Activated CD4-positive, alpha-beta T cell treated with anti-CD3 and anti-CD28 coated beads for 36 hours (primary cell): Measurements from ENCODE around the gene DCHS1. TPM values are rescaled to one million over a fixed set of nuclear protein-coding genes. Genes with fewer than 3 reads are reported as not detected.
"Not testable (repeated sequence)": the region's sequence is repeated elsewhere in the genome, so short reads cannot be mapped to it uniquely, and the experiment has no call there.

Experiments used
- ATAC-seq: fragments of 200-7000 bp; cut with Tn5 transposase; one replicate; pipeline ENCODE4 v1.10.0; 2021; ENCODE audit warnings: mild to moderate bottlenecking, moderate library complexity
- CTCF ChIA-PET: fragments of 350-600 bp; sonication (Branson Sonifier 250); formaldehyde crosslinking; loops from one replicate; lab custom pipeline; 2021; ENCODE audit warnings: antibody characterized with exemption; lab: Charles Lee
- POLR2A ChIA-PET: fragments of 350-600 bp; sonication (Branson Sonifier 250); formaldehyde crosslinking; loops from one replicate; lab custom pipeline; 2021; ENCODE audit warnings: antibody characterized with exemption, inconsistent platforms; lab: Charles Lee
- DNase-seq: peaks from one replicate; pipeline ENCODE4 v3.0.0-alpha.2; 2020
- H3K27ac Mint-ChIP-seq: one replicate; pipeline ENCODE4 v1.8.0; 2021; ENCODE audit warnings: mixed read lengths
- H3K27me3 Mint-ChIP-seq: one replicate; pipeline ENCODE4 v1.8.0; 2021; ENCODE audit warnings: mixed read lengths
- H3K36me3 Mint-ChIP-seq: one replicate; pipeline ENCODE4 v1.8.0; 2021; ENCODE audit warnings: low read depth, mixed read lengths
- H3K4me1 Mint-ChIP-seq: one replicate; pipeline ENCODE4 v1.8.0; 2021; ENCODE audit warnings: mixed read lengths
- H3K4me3 Mint-ChIP-seq: one replicate; pipeline ENCODE4 v1.8.0; 2021; ENCODE audit warnings: mild to moderate bottlenecking, moderate library complexity, mixed read lengths
- H3K9me3 Mint-ChIP-seq: one replicate; pipeline ENCODE4 v1.8.0; 2021; ENCODE audit warnings: low read depth, mixed read lengths
- intact Hi-C, 2 experiments: fragments of 100-400 bp; cut with DNase I in 1 of 2; cut with micrococcal nuclease in 1 of 2; formaldehyde crosslinking; loops; one replicate each; pipeline versions ENCODE4 v1.14.2 to v1.15.1; 2022 to 2024; cut with DNase I, micrococcal nuclease
- total RNA-seq, 2 experiments: library from RNA; stranded (reverse); gene quantifications; one replicate each; pipeline ENCODE4 v1.2.3, GENCODE V29; 2021

DCHS1 gene
- total RNA-seq, 2 experiments from 2014 or later, result 0.78 to 0.91 TPM

GRCh38 chr11:6686006-6686405 lies 30.4 kb upstream of the DCHS1 start:
- POLR2A ChIA-PET, result no interaction called here
- no peaks in the 10 kb centered on the region for H3K27me3 Mint-ChIP-seq
- CTCF ChIA-PET, result interaction anchor here (0.6 to 1.1 kb wide), 3 partner anchors 19 to 111 kb away, joined by 3 to 4 read pairs (median 3); partner anchors contain the start of gene ILK
- intact Hi-C loops, result loop anchor here in 1 of 2 experiments (10.0 kb wide), 1 partner anchor 271 kb away; the partner anchor contains the start of gene APBB1
- H3K4me3 Mint-ChIP-seq, result no peak overlapping the region
- H3K4me1 Mint-ChIP-seq, result peaks cover 18% of the 10 kb centered on the region
- ATAC-seq, result no peak
- H3K9me3 Mint-ChIP-seq, result no peaks in the 10 kb centered on the region
- no peak overlapping the region for H3K27ac Mint-ChIP-seq
- DNase-seq, result no peak
- H3K36me3 Mint-ChIP-seq, result peaks cover 23% of the 10 kb centered on the region

DNA sequence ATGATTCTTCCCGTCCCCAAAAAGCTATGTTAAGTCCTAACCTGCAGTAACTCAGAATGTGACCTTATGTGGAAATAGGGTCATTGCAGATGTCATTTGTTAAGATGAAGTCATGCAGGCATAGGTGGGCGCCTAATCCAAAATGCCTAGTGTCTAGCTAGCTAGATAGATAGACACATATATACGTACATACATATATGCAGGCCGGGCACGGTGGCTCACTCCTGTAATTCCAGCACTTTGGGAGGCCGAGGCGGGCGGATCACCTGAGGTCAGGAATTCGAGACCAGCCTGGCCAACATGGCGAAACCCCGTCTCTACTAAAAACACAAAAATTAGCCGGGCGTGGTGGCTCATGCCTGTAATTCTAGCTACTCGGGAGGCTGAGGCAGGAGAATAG lies 28.5 kb upstream of the DCHS1 start:
- H3K9me3 Mint-ChIP-seq, POLR2A ChIA-PET, H3K27me3 Mint-ChIP-seq, ATAC-seq: not testable (repeated sequence)
- H3K27ac Mint-ChIP-seq, result peak overlapping the region; percentile 100
- CTCF ChIA-PET, result interaction anchor here (0.6 to 3.1 kb wide), 17 partner anchors 12 to 887 kb away, joined by 3 to 19 read pairs (median 9); partner anchors contain the start of genes ILK, TAF10 and TPP1
- H3K4me3 Mint-ChIP-seq, result peak overlapping the region; percentile 97
- intact Hi-C loops, result loop anchor here in 1 of 2 experiments (10.0 kb wide), 1 partner anchor 269 kb away; the partner anchor contains the start of gene APBB1
- H3K4me1 Mint-ChIP-seq, result peaks cover 28% of the 10 kb centered on the region
- DNase-seq, result peak; percentile 27
- H3K36me3 Mint-ChIP-seq, result peaks cover 41% of the 10 kb centered on the region

GRCh38 chr11:6682936-6683861 lies 27.6 kb upstream of the DCHS1 start, which contains the start of gene MRPL17:
MRPL17 (minus strand) TSS chr11:6683340; CDS start chr11:6683296, 44 bp downstream.
- ChIA-PET POLR2A (interaction anchor here (0.6 to 1.0 kb wide), 5 partner anchors 63 to 212 kb away, joined by 3 to 4 read pairs (median 3); partner anchors contain the start of gene TPP1), CTCF (interaction anchor here (0.6 to 3.1 kb wide), 37 partner anchors 8 to 1303 kb away, joined by 3 to 19 read pairs (median 4); partner anchors contain the start of genes ARFIP2, EIF3F, ILK and TAF10)
- peaks cover 43% of the 10 kb centered on the region for H3K36me3 Mint-ChIP-seq
- H3K4me1 Mint-ChIP-seq, result peaks cover 29% of the 10 kb centered on the region
- H3K27ac Mint-ChIP-seq, result peak within 1 kb of the TSS; percentile 100
- ATAC-seq, result peak; percentile 96
- H3K27me3 Mint-ChIP-seq, result no peaks in the 10 kb centered on the region
- H3K4me3 Mint-ChIP-seq, result peak within 1 kb of the TSS; percentile 97
- intact Hi-C loops, result loop anchor here (1.0 to 10.0 kb wide), 10 partner anchors 11 to 449 kb away; partner anchors contain the start of genes ARFIP2 (in 2 of the 2), ILK (in 2 of the 2), RRP8 (in 2 of the 2) and SMPD1 (in 2 of the 2)
- H3K9me3 Mint-ChIP-seq, result no peaks in the 10 kb centered on the region
- DNase-seq, result peak; percentile 99

DNA sequence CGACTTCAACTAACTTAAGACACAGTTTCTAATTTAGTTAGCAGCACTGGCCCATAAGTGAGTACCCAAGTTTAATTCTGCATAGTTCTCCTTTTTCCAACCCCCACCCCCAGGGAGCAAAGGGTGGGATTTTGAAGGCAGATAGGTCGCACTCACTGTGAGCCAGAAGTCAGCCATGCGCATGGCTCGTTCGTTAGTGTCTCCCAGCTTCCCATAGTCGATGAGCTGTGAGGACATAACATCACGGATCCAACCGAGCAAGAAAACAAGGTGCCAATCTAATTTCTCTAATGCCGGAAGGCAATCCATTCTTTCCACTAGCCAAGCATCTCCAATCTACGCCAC lies 27.0 kb upstream of the DCHS1 start:
- Mint-ChIP-seq H3K4me3 (peak overlapping the region; percentile 97), H3K27me3 (no peaks in the 10 kb centered on the region), H3K9me3 (no peaks in the 10 kb centered on the region), H3K36me3 (peaks cover 46% of the 10 kb centered on the region), H3K4me1 (peaks cover 24% of the 10 kb centered on the region), H3K27ac (peak overlapping the region; percentile 100)
- DNase-seq (no peak), ATAC-seq (no peak)
- CTCF ChIA-PET, result interaction anchor here (0.6 to 3.1 kb wide), 24 partner anchors 9 to 446 kb away, joined by 3 to 19 read pairs (median 6); partner anchors contain the start of genes ARFIP2, ILK, TAF10 and TIMM10B
- POLR2A ChIA-PET, result interaction anchor here (0.6 to 1.0 kb wide), 3 partner anchors 10 to 70 kb away, joined by 3 to 6 read pairs (median 4); no protein-coding TSS in a partner anchor
- intact Hi-C loops, result loop anchor here (2.0 to 10.0 kb wide), 2 partner anchors 268 to 292 kb away; partner anchors contain the start of genes SMPD1 (in 2 of the 2) and APBB1 (in 1 of the 2)

DNA sequence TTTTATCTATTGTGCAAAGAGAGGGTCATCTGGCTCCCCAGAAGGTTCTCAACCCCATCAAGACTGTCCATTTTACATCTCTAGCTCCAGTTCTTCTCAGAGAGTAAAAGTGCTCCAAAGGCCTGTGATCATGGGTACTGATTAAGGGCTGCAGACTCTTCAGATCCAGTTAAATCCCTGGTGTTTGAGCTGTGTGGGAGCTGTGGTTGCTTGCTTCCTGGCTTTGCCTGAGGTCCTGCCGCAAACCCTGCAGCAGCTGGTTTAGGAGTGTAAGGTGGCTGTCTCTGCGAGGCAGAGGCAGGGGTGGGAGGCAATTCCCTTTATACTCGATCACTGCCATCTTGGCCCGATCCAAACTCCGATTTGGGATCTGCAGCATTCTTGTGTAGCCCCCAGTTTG lies 26.3 kb upstream of the DCHS1 start:
- intact Hi-C loops, result loop anchor here (2.0 to 10.0 kb wide), 2 partner anchors 267 to 291 kb away; partner anchors contain the start of genes SMPD1 (in 2 of the 2) and APBB1 (in 1 of the 2)
- peaks cover 22% of the 10 kb centered on the region for H3K4me1 Mint-ChIP-seq
- H3K9me3 Mint-ChIP-seq, result no peaks in the 10 kb centered on the region
- CTCF ChIA-PET, result interaction anchor here (0.5 to 3.1 kb wide), 11 partner anchors 8 to 303 kb away, joined by 3 to 19 read pairs (median 12); partner anchors contain the start of genes ILK, TAF10 and TPP1
- peak; percentile 20 for DNase-seq
- no peaks in the 10 kb centered on the region for H3K27me3 Mint-ChIP-seq
- H3K27ac Mint-ChIP-seq, result peak overlapping the region; percentile 100
- no peak for ATAC-seq
- H3K4me3 Mint-ChIP-seq, result peak overlapping the region; percentile 97
- POLR2A ChIA-PET, result interaction anchor here (0.6 to 0.8 kb wide), 2 partner anchors 10 to 14 kb away, joined by 3 to 6 read pairs; no protein-coding TSS in a partner anchor
- peaks cover 46% of the 10 kb centered on the region for H3K36me3 Mint-ChIP-seq

DNA sequence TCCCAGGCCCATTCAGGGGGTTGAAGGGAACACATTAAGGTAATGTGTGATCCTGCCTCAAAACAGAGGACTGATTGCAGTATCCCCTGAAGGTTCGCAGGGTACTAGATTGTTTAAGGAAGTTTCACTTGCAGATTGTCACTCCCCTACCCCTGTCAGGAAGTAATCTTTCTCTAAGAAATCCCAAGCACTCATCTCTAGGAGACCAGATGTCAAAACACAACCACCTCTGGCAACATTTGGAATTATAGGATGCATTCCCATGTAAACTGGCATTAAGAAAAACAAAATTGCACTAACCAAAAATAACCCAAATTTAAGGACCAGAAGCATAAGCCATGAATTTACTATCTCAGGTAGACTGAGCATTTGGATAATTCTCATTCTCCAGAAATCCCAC lies 25.9 kb upstream of the DCHS1 start:
- H3K4me3 Mint-ChIP-seq, result peak overlapping the region; percentile 97
- H3K36me3 Mint-ChIP-seq, result peaks cover 46% of the 10 kb centered on the region
- ChIA-PET POLR2A (interaction anchor here (0.7 to 0.8 kb wide), 2 partner anchors 14 to 298 kb away, joined by 3 read pairs; no protein-coding TSS in a partner anchor), CTCF (interaction anchor here (0.5 to 2.9 kb wide), 8 partner anchors 8 to 303 kb away, joined by 3 to 17 read pairs (median 6); no protein-coding TSS in a partner anchor)
- no peak for ATAC-seq
- no peak for DNase-seq
- intact Hi-C loops, result loop anchor here in 1 of 2 experiments (10.0 kb wide), 1 partner anchor 267 kb away; the partner anchor contains the start of gene APBB1
- no peaks in the 10 kb centered on the region for H3K27me3 Mint-ChIP-seq
- peaks cover 22% of the 10 kb centered on the region for H3K4me1 Mint-ChIP-seq
- no peaks in the 10 kb centered on the region for H3K9me3 Mint-ChIP-seq
- H3K27ac Mint-ChIP-seq, result peak overlapping the region; percentile 74

- H3K36me3 Mint-ChIP-seq, result peaks cover 34% of the 10 kb centered on the region
- no peaks in the 10 kb centered on the region for H3K27me3 Mint-ChIP-seq
- peaks cover 44% of the 10 kb centered on the region for H3K4me1 Mint-ChIP-seq
- H3K9me3 Mint-ChIP-seq, result no peaks in the 10 kb centered on the region
- no peak overlapping the region for H3K27ac Mint-ChIP-seq
- no peak overlapping the region for H3K4me3 Mint-ChIP-seq
- CTCF ChIA-PET, result interaction anchor here (0.7 to 1.4 kb wide), 3 partner anchors 20 to 146 kb away, joined by 3 to 6 read pairs (median 3); no protein-coding TSS in a partner anchor
- intact Hi-C loops, result no loop called here
- POLR2A ChIA-PET, result no interaction called here
- ATAC-seq (peak; percentile 41), DNase-seq (no peak)
Observed at GRCh38 chr11:6677018-6677417, 21.4 kb upstream of the DCHS1 start.

DNA sequence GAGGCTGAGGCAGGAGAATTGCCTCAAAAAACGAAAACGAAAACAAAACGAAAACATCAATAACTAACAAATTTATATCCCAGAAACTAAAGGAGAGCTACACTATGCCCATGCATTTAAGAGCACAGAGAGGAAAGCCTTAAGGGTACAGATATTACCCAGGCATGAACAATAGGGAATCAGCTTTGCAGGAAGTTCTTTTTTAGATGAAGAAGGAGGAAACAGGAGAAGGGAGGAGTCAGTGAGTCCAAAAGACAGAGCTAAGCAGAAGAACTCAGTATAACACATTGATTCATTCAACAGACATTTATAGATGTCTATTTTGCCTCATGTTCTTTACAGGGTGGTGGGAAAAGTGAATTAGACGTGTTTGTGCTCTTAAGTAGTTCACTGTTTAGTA lies 19.3 kb upstream of the DCHS1 start:
- Mint-ChIP-seq H3K36me3 (peaks cover 13% of the 10 kb centered on the region), H3K27me3 (no peaks in the 10 kb centered on the region), H3K27ac (no peak overlapping the region), H3K4me1 (peaks cover 49% of the 10 kb centered on the region), H3K4me3 (no peak overlapping the region), H3K9me3 (no peaks in the 10 kb centered on the region)
- POLR2A ChIA-PET, result no interaction called here
- DNase-seq, result no peak
- intact Hi-C loops, result no loop called here
- no peak for ATAC-seq
- CTCF ChIA-PET, result interaction anchor here (1.3 to 1.7 kb wide), 3 partner anchors 8 to 55 kb away, joined by 3 to 6 read pairs (median 6); partner anchors contain the start of genes MRPL17 and TPP1

- POLR2A ChIA-PET, result no interaction called here
- CTCF ChIA-PET, result interaction anchor here (0.7 to 1.7 kb wide), 7 partner anchors 7 to 146 kb away, joined by 3 to 6 read pairs (median 3); partner anchors contain the start of genes MRPL17 and TPP1
- no peaks in the 10 kb centered on the region for H3K9me3 Mint-ChIP-seq
- H3K27ac Mint-ChIP-seq, result no peak overlapping the region
- intact Hi-C loops, result no loop called here
- H3K27me3 Mint-ChIP-seq, result no peaks in the 10 kb centered on the region
- DNase-seq (no peak), ATAC-seq (no peak)
- peaks cover 7% of the 10 kb centered on the region for H3K36me3 Mint-ChIP-seq
- no peak overlapping the region for H3K4me3 Mint-ChIP-seq
- H3K4me1 Mint-ChIP-seq, result peaks cover 49% of the 10 kb centered on the region
Observed at GRCh38 chr11:6674219-6674597, 18.6 kb upstream of the DCHS1 start.

GRCh38 chr11:6673523-6674218 lies 18.1 kb upstream of the DCHS1 start:
- no peaks in the 10 kb centered on the region for H3K9me3 Mint-ChIP-seq
- no peak for ATAC-seq
- H3K4me1 Mint-ChIP-seq, result peaks cover 47% of the 10 kb centered on the region
- ChIA-PET CTCF (interaction anchor here (0.7 to 3.4 kb wide), 9 partner anchors 8 to 146 kb away, joined by 3 to 18 read pairs (median 3); partner anchors contain the start of genes MRPL17 and TPP1), POLR2A (no interaction called here)
- intact Hi-C loops, result no loop called here
- no peak overlapping the region for H3K4me3 Mint-ChIP-seq
- H3K27me3 Mint-ChIP-seq, result no peaks in the 10 kb centered on the region
- peaks cover 4% of the 10 kb centered on the region for H3K36me3 Mint-ChIP-seq
- H3K27ac Mint-ChIP-seq, result peak overlapping the region; percentile 21
- no peak for DNase-seq
